NCI-H2196 (cell line): ENCODE data around the gene KCNMB2.

ENCODE experiments used
- DNase-seq: peaks from one replicate; lab custom pipeline; 2025; ENCODE audit not compliant: unreplicated experiment; lab: John Stamatoyannopoulos, UW

KCNMB2 gene

GRCh38 chr3:178802993-178803693 lies 266.9 kb downstream of the KCNMB2 start:
- DNase-seq, result peak; percentile 81

- no peak for DNase-seq
These were observed 268.4 kb downstream of the KCNMB2 start for GRCh38 chr3:178804606-178805005.

- no peak for DNase-seq
These were observed 269.5 kb downstream of the KCNMB2 start for GRCh38 chr3:178805741-178806140.

GRCh38 chr3:178806651-178807050 lies 270.4 kb downstream of the KCNMB2 start:
- no peak for DNase-seq

- no peak for DNase-seq
These were observed 271.5 kb downstream of the KCNMB2 start for GRCh38 chr3:178807694-178808093.

- DNase-seq, result no peak
These were observed 272.5 kb downstream of the KCNMB2 start for GRCh38 chr3:178808748-178809147.

- no peak for DNase-seq
These were observed 273.9 kb downstream of the KCNMB2 start for GRCh38 chr3:178810181-178810580.

- DNase-seq, result no peak
These were observed 286.5 kb downstream of the KCNMB2 start for GRCh38 chr3:178822722-178823121.

- DNase-seq, result no peak
These were observed 286.9 kb downstream of the KCNMB2 start for GRCh38 chr3:178823150-178823549.

- DNase-seq, result no peak
These were observed 287.5 kb downstream of the KCNMB2 start for GRCh38 chr3:178823591-178824246.

GRCh38 chr3:178826435-178827123 lies 290.3 kb downstream of the KCNMB2 start:
- DNase-seq, result no peak

- DNase-seq, result no peak
These were observed 291.1 kb downstream of the KCNMB2 start for GRCh38 chr3:178827285-178827856.

GRCh38 chr3:178833695-178834094 lies 297.5 kb downstream of the KCNMB2 start:
- DNase-seq, result no peak

GRCh38 chr3:178835033-178835432 lies 298.8 kb downstream of the KCNMB2 start:
- DNase-seq, result no peak

GRCh38 chr3:178837512-178837911 lies 301.3 kb downstream of the KCNMB2 start:
- no peak for DNase-seq

- DNase-seq, result no peak
These were observed 304.4 kb downstream of the KCNMB2 start for GRCh38 chr3:178840586-178840985.

GRCh38 chr3:178841011-178841410 lies 304.8 kb downstream of the KCNMB2 start:
- no peak for DNase-seq

GRCh38 chr3:178844916-178845315 lies 308.7 kb downstream of the KCNMB2 start:
- DNase-seq, result no peak

- no peak for DNase-seq
These were observed 309.3 kb downstream of the KCNMB2 start for GRCh38 chr3:178845420-178846118.

GRCh38 chr3:178847190-178847589 lies 311.0 kb downstream of the KCNMB2 start:
- no peak for DNase-seq
